ENCODE measurements around the gene DTX3.
"Not testable (repeated sequence)": the region's sequence is repeated elsewhere in the genome, so short reads cannot be mapped to it uniquely, and the experiment has no call there.

Gene DTX3

GRCh38 chr12:57621497-57622292, 17.1 kb downstream of the DTX3 start:
- peak; percentile 2 for DNase-seq

DNA sequence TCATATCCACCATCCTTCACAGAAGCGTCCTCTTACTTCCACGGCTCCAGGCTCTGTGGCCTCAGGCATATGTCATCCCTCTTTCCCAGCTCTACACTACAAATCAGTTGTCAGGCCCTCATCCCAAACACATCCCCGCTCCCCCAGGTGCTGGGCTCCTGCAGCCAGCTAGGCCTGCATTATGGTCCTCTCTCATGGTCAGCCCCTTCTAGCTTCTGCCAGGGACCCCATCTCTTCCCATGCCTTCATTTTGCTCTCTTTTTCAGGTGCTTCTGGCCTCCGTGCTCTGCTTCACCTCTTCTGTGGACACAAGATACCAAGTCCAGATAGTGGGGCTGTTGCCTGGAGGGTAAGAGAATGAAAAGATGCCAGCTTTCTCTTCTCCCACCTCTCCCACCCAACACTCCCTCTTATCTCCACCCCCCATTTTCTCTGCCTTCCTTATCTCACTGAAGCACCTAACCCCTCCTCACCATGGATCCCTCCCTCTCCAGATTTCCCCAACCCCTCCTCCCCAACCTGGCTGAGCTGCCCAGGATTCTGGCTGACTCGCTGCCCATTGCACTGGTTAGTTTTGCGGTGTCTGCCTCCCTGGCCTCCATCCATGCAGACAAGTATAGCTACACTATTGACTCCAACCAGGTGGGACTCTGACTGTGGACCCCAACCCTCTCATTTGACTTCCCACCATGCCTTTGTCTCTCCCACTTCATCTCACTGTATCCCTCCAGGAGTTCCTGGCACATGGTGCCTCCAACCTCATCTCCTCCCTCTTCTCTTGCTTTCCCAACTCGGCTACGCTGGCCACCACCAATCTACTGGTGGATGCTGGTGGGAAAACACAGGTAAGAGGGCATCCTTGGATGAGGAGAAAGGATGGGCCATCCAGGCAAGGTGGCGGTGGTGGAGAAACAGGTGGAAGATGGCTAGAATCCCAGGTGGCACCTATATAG, 17.9 kb downstream of the DTX3 start:
- no peak for DNase-seq

DNA sequence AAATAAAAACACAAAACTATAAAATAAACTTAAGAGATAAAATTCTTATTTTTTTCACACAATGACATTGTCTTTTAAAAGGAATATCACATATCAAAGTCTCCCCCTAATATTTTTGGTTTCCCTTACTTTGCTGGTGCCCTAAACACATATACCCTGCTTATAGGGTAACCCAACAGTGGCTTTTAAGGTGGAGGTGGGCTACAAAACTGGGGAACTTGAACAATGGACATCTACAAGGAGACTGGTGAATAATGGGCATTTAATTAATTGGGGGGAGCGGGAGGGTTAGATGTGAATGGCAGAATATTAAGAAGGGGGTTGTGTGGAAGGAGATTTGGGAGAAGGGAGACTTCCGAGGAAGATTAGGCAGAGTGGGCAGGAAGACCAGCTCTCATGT, 18.8 kb downstream of the DTX3 start:
- DNase-seq, result no peak

GRCh38 chr12:57623811-57624390, 19.3 kb downstream of the DTX3 start:
- no peak for DNase-seq

GRCh38 chr12:57624441-57625220, 20.0 kb downstream of the DTX3 start:
- DNase-seq, result no peak

DNA sequence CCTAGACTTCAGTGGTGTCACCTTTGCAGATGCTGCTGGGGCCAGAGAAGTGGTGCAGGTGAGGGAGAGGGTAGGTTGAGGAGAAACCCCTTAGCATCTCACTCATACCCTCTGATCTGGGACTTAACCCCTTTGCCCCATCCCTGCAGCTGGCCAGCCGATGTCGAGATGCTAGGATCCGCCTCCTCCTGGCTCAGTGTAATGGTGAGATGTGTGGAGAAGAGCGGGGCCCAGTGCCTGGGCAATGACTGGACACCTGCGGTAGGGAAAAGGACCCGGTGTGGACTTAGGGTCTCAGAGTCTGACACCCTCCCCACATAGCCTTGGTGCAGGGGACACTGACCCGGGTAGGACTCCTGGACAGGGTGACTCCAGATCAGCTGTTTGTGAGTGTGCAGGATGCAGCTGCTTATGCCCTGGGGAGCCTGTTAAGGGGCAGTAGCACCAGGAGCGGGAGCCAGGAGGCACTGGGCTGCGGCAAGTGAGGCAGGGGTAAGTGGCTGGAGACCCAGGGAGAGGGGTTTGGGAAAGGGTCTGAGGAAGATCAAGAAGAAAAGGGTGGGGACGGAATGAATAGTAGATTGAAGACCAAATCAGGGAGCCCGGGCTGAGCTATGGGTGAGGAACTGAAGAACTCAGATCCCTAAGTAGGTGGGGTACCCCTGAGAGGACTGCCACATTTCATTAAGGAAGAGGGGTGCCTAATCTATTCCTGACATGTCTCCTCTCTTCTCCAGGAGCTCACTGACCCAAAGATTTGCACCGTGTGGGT, 20.8 kb downstream of the DTX3 start:
- DNase-seq, result no peak

- no peak for DNase-seq
Measured at GRCh38 chr12:57626111-57626920, 21.7 kb downstream of the DTX3 start.

GRCh38 chr12:57626921-57627445, 22.4 kb downstream of the DTX3 start:
- no peak for DNase-seq

DNA sequence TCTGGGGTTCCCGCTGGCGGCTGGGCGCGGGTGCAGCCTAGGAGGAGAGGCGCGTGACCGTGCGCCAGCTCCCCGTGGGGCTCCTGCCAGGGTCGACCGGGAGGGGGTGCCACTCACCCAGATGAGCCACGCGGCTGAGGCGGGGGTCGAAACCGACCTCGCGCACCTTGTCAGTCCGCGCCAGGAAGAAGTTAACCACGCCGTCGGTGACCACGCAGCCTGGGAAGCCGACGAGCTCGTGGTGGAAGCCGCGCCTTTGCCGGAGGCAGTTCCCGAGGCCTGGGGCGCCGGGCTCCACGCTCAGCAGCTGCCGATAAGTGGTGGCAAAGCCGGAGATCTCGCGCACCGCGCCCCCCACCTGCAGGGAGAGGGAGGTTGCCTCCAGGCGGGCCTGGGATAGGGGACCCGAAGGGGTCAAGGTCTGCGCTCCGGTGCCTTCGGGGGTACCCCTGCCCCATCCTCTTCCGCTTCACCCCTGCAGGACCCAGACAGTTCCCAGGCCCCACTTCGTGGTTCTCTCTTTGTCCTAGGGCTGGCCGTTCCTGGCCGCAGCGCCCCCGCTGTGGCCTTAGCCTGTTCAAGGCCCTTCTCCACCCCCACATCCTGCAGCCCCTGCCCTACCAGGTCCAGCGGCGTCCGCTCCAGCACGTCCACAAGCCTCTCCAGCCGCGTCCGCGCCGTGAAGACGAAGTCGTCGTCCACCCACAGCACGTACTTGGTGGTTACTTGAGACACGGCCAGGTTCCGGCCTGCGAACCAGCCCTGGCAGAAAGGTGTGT, 23.1 kb downstream of the DTX3 start:
- no peak for DNase-seq

- no peak for DNase-seq
Measured at GRCh38 chr12:57628280-57629191, 23.9 kb downstream of the DTX3 start.

DNA sequence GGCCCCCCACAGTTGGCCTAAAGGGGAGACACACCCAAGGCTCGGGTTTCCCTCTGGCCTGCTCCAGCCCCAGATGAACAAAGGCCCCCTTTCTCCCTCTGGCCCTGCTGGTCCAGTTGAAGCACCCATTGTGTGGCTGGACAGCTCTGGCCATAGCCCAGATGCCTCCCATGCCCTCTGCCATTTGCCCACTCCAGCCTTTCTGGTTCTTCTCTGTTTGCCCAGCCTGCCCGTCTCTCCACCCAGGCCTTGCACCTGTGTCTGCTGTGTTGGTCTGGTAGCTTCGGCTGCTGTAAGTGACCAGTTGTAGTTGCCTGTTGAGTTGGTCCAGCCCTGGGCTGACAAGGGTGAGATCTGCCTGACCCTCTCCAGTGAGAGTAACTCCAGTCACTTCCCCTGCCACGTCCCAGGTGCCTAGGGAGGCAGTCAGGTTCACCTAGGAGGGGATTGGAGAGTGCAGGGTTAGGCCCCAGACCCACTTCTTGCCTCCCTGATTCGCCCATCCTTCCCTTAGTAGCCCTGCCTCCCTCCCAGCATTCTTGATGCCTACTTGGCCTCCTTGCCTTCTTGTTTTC, 25.4 kb downstream of the DTX3 start:
- DNase-seq, result no peak

DNA sequence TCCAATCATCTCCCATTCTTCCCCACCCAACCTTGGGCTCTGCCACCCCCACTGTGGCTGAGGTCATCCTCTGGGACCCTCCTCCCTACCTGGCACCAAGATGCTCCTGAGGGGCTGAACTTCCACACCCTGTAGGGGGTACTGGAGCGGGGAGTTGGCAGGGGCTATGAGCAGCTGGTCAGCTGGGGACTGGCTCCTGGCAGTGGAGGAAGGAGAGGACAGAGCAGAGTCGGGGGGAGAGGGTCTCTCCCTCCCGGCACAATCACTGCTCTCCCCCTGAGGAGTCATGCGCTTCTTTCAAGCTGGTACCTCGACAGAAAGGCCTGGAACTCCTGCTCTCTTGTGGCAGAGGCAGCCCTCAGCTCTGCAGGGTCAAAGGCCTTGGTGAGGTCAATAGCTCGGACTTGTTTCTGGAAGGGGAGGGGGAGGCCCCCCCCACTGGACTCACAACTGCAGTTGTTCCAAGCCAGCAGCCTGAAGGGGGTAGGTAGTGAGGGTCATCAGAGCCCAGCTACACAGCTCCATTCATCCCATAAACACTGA, 26.3 kb downstream of the DTX3 start:
- no peak for DNase-seq

GRCh38 chr12:57631566-57632072, 27.0 kb downstream of the DTX3 start:
- no peak for DNase-seq

DNA sequence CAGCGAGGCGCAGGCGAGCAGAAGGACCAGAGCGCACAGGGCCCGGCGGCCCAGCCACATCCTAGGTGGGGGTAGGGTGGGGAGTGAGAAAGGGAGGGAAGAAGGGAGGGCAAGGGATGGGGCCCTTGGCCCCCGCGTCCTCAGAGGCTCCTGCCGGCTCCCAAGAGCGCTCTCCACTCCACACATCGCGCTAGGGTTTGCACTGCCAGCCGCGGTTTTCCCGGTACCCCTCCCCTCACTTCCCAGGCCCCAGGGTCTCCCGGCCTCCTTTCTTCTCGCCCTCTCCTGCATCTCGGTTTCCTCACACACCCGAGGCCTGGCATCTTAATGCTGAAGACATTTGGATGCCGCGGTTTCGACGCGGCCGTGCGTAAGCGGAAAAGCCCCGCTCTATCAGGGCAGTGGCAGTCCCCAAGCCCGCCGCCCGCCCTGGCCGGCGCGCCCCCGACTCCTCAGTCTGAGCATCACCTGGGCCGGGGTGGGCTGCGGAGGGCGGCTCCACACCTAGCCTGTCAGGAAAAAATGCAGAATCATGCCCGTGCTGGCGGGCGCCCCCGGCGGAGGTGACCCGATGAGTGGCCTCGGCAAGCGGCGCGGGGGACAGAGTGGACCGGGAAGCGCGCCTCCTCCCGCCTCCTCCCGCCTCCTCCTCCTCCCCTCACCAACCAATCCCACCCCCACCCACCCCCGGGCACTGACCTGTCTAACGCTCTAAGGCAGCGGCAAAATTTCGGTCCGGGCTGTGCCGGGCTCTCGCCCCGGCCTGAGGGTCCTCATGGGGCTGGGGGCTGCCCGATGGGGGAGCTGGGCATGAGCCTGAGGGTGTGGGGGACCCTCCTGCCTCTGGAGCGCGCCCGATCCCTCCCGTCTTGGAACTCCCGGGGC, 27.7 kb downstream of the DTX3 start:
- DNase-seq, result no peak

DNA sequence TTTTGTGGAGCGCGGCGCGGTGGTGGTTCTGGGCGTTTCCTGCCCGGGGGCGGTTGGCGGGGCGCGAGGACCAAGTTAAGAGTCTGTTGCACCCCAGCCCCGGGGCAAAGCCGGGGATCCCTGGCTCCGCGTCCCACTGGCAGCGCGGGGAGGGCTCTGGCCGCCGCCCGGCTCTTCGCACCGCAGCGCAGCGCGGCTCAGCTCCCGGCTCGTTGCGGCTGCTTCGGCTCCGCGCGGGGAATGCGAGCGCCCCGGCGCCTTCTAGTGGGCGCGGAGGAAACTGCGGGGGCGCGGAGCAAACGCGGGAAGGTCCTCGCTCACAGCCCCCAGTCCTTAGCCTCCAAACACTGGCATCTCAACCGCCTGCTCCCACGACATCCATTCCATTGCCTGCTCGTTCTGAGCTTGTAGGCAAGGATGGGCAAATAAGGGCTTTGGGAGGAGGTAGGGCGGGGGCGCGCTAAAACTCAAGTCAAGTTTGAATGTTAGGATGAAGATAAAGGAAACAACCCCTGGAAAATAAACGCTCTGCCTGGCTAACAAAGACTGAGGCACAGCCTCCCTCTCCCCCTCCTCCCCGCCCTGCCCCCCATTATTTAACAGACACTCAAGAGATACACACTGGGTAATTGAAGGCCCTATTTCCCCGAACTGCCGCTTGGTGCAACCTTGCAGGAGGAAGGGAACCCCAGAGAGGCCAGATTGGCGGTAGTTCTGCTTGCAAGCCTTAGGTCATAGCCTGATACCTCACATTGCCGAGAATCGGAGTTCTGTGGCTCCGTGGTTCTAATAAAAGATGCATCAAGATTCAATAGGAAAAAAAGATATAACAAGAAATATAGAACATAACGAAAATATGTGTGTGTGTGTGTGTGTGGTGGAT, 28.6 kb downstream of the DTX3 start, which contains the start of gene B4GALNT1:
Gene B4GALNT1, minus strand, starts transcription at position 244 of the 883 bp plus-strand sequence. CDS start 1,069 bp downstream, outside the sequence.
- peak; percentile 2 for DNase-seq

GRCh38 chr12:57636731-57637130, 32.1 kb downstream of the DTX3 start:
- not testable (repeated sequence) for DNase-seq
